NCI-H2081 treated with DMSO at 0.1 percent for 48 hours (cell line): ENCODE data around the gene DYNLRB1.
"Not testable (repeated sequence)": the region's sequence is repeated elsewhere in the genome, so short reads cannot be mapped to it uniquely, and the experiment has no call there.

Experiments
- DNase-seq: peaks from one replicate; lab custom pipeline; 2025; lab: John Stamatoyannopoulos, UW

The DYNLRB1 gene

DNA sequence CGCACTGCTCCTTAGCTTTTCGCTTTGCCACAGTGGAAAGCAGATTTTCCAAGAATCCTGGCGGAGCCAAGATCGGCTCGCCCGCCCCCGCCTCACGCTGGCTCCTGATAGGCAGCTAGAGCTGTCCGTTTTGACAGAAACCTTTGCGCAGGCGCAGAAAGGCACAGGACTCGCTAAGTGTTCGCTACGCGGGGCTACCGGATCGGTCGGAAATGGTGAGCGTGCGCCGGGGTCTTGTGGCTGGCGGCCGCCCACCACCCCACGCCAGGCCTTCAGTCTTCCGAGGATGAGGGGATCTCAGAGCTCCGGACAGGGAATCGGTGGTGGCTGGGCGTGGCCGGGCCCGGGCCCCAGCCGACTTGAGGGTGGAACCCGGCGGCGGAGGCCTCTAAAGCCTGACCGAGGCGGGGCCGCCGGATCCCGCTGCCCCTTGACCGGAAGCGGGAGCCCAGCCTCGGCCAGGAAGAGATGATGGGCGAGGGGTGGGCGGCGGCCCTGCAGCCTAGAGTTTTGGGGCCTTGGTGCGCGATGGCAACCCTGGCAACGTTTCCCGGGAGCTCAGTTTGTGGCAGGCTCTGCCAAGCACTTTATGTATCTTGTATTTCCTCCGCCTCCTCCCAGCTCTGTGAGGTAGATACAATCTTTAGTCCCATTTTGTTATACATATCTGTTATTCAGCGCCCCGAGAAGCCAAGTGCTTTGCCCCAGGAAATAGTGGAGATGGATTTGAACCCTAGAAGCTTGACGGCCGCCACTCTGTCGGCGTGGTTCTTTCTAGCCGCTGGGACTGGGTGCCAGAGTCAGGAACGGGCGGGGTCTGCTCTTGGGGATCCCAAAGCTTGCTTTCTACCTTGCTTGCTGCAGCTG is at the start of gene DYNLRB1:
Gene DYNLRB1, plus strand, starts transcription at position 176 of the 867 bp plus-strand sequence. Its CDS starts 37 bp downstream, at position 213.
- peak; percentile 85 for DNase-seq

DNA sequence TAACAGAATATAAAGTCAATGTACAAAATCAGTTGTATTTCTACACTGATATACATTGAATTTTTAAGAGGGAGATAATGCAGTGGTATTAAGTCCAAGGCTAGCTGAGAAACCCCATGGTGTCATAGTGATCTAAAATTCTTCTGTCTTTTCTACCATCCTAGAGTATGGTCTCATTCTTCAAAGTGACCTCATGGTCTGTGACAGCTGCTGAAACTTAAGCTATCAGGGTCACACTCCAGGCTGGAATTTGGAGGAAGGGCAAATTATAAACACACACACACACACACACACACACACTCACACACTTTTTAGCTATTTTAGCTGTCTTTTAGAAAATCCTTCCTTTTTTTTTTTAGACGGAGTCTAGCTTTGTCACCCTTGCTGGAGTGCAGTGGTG is 47.3 kb upstream of the DYNLRB1 start:
- DNase-seq = no peak

DNA sequence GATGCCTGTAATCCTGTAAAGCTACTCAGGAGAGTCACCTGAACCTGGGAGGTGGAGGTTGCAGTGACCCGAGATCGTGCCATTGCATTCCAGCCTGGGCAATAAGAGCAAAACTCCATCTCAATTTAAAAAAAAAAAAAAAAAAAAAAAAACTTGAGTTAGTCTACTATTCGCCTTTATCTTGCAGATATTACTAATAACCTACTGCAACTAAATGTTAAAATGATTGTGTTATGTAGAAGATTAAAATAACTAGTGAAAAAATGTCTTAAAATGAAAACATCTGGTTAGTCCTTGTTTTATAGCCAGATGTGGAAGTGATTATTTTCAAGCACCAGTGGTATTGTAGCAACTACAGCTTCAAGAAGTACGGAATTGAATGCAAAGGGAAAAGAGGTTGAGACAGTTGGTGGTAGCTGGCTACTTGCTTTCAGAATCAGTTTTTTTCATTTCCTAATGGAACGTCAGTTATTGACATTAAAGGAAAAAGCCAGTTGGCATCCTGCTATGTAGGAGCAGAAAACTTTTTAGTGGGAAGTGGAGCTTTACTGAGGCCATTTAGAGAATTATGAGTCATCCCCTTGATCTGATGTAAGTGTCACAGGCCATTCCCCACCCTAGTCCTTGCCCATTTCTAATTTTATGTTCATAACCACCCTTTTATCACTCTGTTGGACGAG is 43.8 kb upstream of the DYNLRB1 start:
- no peak for DNase-seq

DNA sequence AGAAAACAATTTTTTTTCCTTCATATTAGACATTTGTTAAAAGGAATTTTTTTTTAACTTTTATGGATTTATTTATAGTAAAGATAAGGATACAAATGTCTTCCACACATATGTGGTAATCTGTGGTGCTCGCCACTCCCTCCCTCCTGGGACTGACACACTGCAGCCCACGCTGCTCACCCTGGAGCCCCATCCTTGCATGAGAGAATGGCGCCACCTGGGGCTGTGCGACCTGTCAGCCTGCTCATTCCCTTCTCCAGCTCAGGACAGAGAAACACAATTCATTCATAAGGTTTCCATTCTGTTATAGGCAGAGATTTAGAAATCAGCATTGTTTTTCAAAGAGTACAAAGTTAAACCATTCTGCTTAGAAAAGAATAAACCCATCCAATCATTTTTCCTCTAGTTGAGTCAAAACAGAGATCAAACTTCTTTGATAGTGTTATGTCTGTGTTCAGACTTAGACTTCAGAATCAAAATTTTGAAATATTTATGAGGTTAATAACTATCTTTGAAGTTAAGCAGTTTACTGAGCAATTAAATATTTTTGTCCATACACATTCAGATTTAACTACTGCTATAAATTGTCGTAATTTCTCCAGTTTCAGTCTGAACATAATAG is 42.8 kb upstream of the DYNLRB1 start:
- DNase-seq = no peak

DNA sequence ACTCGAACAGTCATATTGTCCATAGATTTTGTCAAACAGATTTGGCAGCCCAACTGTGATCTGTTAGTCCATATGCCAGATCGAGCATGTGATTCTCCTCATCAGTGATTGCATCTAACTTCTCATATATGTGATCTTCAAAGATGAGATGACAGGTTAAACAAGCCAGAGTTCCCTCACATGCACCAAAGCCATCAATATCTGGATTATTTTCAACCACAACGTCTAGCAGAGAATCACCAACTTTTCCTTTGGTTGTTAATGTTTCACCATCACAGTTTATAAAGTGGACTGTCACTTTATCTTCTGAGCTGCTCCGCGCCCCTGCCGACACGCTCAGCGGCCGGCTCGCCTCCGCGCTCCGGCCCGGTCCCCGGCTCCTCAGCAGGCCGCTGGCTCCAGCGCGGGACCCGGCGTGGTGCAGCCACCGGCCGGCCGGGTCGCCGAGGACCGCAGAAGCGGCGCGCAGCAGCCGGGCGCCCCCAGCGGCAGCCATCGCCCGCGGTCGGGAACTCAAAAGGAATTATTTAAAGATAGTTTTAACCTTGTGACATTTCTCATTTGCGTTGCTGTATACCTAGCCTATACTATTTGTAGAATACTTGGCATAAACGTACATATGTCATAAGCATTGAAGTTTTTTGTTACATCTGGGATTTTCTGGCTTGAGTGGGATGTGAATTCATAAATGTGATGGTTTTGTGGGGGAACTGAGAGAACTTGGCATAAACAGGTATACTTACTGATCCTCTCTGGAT is 40.1 kb upstream of the DYNLRB1 start:
- no peak for DNase-seq

DNA sequence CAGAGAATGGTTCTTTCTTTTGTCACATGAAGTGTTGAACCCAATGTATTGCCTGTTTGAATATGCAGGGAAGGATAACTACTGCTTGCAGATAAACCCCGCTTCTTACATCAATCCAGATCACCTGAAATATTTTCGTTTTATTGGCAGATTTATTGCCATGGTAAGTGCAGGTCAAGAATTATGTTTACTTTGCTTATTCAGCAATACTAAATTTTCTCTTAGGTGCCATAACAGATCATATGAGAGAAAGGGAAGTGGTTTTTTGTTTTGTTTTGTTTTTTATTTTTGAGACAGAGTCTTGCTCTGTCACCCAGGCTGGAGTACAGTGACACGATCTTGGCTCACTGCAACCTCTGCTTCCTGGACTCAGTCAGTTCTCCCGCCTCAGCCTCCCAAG is 36.6 kb upstream of the DYNLRB1 start:
- no peak for DNase-seq

DNA sequence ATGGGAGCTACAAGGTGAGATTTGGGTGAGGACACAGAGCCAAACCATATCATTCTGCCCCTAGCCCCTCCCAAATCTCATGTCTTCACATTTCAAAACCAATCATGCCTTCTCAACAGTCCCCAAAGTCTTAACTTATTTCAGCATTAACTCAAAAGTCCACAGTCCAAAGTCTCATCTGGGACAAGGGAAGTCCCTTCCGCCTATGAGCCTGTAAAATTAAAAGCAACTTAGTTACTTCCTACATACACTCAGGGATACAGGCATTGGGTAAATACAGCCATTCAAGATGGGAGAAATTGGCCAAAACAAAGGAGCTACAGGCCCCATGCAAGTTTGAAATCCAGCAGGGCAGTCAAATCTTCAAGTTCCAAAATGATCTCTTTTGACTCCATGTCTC is 34.1 kb upstream of the DYNLRB1 start:
- not testable (repeated sequence) for DNase-seq

DNA sequence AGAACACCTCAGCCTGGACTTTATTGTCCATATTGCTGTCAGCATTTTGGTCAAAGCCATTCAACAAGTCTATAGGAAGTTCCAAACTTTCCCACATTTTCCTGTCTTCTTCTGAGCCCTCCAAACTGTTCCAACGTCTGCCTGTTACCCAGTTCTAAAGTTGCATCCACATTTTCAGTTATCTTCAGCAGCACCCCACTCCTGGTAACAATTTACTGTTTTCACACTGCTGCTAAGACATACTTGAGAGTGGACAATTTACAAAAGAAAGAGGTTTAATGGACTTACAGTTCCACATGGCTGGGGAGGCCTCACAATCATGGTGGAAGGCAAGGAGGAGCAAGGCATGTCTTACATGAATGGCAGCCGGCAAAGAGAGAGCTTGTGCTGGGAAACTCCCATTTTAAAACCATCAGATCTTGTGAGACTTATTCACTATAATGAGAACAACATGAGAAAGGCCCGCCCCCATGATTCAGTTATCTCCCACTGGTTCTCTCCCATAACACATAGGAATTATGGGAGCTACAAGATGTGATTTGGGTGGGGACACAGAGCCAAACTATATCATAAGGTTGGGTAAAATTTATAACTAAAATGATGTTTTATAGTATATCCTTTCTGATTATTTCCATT is 32.5 kb upstream of the DYNLRB1 start:
- not testable (repeated sequence) for DNase-seq

DNA sequence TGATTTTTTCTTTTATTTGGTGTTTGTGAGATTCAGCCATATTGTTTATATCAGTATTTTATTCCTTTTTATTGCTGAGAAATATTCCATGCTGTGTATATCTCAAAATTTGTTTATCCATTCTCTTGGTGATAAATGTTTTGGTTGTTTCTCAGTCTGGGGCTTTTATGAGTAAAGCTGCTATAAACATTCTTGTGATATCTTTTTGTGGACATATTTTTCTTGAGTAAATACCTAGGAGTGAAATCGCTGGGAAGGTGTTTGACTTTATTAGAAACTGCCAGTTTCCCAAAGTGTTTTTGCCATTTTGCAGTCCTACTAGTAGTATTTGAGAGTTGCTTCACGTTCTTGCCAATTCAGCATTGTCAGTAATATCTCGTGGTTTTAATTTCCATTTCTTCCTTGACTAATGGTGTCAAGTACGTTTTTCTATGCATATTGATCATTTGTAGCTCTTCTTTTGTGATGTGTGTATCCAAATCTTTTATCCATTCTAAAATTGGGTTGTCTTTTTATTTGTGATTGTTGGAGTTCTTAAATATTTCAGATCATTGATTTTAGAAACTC is 31.1 kb upstream of the DYNLRB1 start:
- DNase-seq = no peak

DNA sequence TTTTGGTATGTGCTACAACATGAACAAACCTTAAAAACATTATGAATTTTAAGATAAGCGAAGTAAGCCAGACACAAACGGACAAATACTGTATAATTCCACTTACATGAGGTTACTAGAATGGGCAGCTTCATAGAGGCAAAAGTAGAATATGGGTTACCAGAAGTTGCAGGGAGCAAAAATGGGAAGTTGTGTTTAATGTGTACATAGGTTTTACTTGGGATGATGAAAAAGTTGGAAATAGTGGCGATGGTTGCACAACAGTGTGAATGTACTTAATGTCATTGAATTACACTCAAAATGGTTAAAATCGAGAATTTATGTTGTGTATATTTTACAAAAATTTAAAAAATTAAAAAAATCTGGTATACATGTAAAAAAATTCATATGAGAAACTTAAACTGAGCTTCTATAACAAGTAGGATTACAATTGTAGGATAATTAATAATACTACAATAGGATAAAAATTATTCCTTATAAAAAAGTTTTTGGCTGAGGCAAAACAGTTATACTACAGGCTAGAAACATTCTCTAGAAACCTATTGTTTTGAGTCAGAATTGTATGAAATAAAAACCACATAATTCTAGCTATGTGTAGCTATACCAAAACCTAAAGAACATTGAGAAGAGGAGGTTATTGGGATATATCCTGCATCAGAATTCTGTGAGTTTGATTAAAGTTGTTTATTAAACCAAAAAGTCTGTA is 24.8 kb upstream of the DYNLRB1 start:
- DNase-seq = no peak

DNA sequence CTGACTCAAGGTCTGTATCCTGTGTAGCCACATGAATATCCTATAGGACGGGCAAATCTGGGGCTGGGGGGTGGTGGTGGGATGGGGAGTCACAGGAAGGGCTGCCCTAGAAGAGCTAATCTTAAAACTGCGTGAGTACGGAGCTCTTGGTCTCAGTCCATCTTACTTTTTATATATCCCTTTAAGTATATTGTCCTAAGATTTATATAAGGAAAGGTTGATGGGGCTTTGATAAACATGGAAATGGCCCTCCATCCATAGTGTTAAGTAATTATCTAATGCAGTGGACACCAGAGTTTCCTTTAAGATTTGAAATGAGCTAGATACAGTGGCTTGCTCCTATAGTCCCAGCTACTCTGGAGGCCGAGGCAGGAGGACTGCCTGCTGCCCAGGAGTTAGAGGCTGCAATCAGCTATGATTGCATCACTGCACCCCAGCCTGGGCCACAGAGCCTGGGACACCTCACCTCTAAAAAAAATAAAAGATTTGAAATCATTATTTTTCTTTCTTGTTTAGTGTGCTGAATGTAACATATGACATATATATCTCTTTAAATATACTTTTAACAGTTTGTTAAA is 24.2 kb upstream of the DYNLRB1 start:
- DNase-seq = no peak

DNA sequence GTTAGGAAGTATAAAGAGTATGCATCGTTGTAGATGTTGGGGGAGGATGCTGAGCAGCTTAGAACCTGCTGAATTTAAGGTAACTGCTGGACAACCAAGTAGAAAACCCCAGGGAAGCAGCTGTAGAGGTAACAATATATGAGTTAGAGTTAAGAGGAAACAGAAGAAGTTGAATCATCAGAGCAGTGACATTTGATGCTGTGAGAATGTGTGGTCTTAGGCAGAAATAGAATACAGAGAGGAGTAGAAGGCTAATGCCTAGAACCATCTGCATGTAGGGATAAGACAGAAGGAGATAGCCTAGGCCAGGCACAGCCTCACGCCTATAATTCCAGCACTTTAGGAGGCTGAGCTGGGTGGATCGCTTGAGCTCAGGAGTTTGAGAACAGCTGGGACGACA is 22.6 kb upstream of the DYNLRB1 start:
- DNase-seq = no peak

DNA sequence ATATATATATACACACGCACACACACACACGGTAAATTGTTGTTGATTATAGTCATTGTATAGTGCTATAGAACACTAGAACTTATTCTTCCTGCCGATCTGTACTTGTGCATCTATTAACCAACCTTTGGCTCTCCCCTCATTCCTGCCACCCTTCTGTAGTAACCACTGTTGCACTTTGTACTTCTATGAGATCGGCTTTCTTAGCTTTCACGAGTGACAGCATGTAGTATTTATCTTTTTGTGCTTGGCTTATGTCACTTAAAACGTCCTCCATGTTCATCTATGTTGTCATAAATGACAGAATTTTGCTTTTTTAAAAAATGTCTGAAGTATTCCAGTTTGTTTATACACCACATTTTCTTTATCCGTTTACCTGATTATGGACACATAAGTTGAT is 20.9 kb upstream of the DYNLRB1 start:
- DNase-seq = no peak

DNA sequence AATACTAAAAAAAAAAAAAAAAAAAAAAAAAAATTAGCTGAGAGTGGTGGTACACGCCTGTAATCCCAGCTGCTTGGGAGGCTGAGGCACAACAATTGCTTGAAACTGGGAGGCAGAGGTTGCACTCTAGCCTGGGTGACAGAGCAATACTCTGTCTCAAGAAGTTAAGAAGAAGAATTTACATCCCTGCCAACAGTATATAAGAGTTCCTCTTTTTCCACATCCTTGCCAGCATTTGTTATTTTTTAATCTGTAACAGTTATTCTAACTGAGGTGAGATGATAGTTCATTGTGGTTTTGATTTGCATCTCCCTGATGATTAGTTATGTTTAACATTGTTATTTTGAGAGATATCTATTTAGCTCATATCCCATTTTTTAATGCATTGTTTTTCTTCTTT is 20.3 kb upstream of the DYNLRB1 start:
- no peak for DNase-seq

DNA sequence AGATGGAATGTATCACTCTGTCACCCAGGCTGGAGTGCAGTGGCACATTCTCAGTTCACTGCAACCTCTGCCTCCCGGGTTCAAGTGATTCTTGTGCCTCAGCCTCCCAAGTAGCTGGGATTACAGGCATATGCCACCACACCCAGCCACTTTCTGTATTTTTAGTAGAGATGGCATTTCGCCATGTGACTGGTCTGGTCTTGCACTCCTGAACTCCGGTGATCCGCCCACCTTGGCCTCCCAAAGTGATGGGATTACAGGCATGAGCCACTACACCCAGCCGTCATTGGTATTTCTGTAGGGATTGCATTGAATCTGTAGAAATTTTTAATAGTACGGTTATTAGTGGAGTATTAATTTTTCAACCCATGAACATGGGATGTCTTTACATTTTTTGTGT is 18.6 kb upstream of the DYNLRB1 start:
- not testable (repeated sequence) for DNase-seq

DNA sequence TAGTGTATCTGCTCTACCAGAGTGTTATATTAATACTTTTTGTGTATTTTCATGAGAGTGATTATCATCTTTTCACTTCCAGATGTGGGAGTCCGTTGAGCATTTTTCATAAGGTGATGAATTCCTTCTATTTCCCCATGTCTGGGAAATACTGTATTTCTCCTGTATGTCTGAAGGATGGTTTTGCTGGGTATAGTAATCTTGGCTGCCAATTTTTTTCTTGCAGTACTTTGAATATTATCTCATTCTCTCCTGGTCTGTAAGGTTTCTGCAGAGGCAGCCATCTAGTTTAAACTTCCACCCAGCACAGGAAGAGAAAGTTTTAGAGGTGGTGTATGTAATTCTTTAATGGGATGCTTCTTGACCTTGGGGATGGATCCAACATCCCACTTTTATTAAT is 15.4 kb upstream of the DYNLRB1 start:
- no peak for DNase-seq

DNA sequence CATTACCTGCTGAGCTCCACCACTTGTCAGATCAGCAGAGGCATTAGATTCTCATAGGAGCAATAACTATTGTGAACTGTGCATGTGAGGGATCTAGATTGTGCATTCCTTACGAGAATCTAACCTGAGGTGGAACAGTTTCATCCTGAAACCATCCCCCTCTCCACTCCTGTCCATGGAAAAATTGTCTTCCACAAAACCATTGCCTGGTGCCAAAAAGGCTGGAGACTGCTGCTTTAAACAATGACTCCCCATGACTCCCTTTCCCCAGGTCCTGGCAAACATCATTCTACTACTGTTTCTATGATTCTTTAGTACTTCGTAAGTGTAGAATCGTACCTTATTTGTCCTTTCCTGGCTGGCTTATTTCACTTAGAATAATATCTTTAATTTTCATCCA is 9.7 kb upstream of the DYNLRB1 start:
- DNase-seq = peak; percentile 2

DNA sequence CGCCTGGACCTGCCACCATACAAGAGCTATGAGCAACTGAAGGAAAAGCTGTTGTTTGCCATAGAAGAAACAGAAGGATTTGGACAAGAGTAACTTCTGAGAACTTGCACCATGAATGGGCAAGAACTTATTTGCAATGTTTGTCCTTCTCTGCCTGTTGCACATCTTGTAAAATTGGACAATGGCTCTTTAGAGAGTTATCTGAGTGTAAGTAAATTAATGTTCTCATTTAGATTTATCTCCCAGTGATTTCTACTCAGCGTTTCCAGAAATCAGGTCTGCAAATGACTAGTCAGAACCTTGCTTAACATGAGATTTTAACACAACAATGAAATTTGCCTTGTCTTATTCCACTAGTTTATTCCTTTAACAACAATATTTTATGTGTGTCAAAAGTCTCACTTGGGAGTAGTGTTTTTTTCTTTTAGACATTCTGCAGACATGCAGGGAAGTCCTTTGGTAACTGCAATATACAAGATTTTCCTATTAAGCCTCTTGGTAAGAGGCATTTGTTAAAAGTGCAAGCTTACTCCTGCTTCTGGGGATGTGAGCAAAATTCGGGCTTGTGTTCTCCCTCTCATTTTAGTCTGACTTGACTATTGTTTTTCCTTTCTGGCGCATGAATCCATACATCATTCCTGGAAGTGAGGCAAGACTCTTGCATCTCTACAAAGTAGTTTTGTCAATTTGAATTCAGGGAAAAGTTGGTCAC is 8.4 kb upstream of the DYNLRB1 start:
- DNase-seq = no peak

DNA sequence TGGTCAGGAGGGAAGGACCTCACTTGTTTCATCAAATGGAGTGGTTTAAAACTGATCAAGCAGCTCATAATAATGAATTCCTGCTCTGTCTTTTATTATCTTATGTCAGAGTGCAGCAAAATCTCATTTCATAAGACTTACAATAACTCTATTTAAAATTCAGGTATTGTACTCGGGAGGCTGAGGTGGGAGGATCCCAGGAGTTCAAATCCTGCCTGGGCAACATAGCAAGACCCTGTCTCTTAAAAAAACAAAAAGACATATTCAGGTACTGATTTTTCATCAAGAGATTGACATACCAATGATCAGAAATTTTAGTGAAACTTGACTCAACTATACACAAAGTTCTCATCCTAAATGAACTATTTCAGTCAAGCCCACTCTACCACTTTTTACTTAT is 5.6 kb upstream of the DYNLRB1 start:
- no peak for DNase-seq

DNA sequence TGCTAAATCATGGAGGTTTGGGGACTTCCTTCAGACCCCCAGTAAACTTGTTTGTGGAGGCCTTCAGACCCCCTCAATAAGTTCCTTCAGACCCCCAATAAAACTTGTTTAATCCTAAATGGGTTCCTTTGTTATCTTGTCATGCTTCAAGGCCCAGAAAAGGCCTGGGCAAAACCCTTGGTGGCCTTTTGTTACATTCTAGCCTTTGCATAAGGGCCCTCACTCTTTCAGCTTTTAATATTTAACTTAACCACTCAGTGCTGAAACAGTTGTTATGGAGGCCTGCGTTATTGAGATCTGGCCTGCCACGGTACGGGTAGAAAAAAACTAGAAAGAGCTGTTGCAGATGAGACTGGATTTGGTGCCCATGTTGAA is 4.3 kb upstream of the DYNLRB1 start:
- no peak for DNase-seq
